Activated B cell treated with CpG ODN at 0.5 μM for 24 hours (primary cell): ENCODE measurements around the gene CCNK. TPM values are rescaled to one million over a fixed set of nuclear protein-coding genes. Genes with fewer than 3 reads are reported as not detected.

Experiments used
- ATAC-seq: fragments of 200-7000 bp; cut with Tn5 transposase; one replicate; pipeline ENCODE4 v1.10.0; 2021; ENCODE audit warnings: low read depth, mild to moderate bottlenecking, moderate library complexity
- CTCF ChIA-PET: fragments of 350-600 bp; sonication (Branson Sonifier 250); formaldehyde crosslinking; loops from one replicate; lab custom pipeline; 2021; ENCODE audit warnings: antibody characterized with exemption; lab: Charles Lee
- POLR2A ChIA-PET: fragments of 350-600 bp; sonication (Branson Sonifier 250); formaldehyde crosslinking; loops from one replicate; lab custom pipeline; 2021; ENCODE audit warnings: antibody characterized with exemption; lab: Charles Lee
- DNase-seq: peaks from one replicate; pipeline ENCODE4 v3.0.0; 2022
- H3K27ac Mint-ChIP-seq: one replicate; pipeline ENCODE4 v1.8.0; 2020; ENCODE audit warnings: mixed read lengths
- H3K27me3 Mint-ChIP-seq: one replicate; pipeline ENCODE4 v1.8.0; 2021; ENCODE audit warnings: mixed read lengths
- H3K36me3 Mint-ChIP-seq: one replicate; pipeline ENCODE4 v1.8.0; 2021; ENCODE audit warnings: low read depth, mixed read lengths
- H3K4me1 Mint-ChIP-seq: one replicate; pipeline ENCODE4 v1.8.0; 2021; ENCODE audit warnings: mixed read lengths
- H3K4me3 Mint-ChIP-seq: one replicate; pipeline ENCODE4 v1.8.0; 2020; ENCODE audit warnings: mild to moderate bottlenecking, mixed read lengths
- H3K9me3 Mint-ChIP-seq: one replicate; pipeline ENCODE4 v1.8.0; 2020; ENCODE audit warnings: mixed read lengths
- intact Hi-C: fragments of 100-400 bp; cut with micrococcal nuclease; formaldehyde crosslinking; loops from one replicate; pipeline ENCODE4 v1.15.1; 2024
- total RNA-seq: library from RNA; stranded (reverse); gene quantifications from 2 replicates; pipeline ENCODE4 v1.2.3, GENCODE V29; 2022
- TF ChIP-seq, protein P1 (sequence below): fragments of 200-600 bp; IDR thresholded peaks from one replicate; pipeline ENCODE4 v1.8.0; 2022; ENCODE audit warnings: antibody characterized with exemption, mild to moderate bottlenecking

Gene CCNK
- total RNA-seq, 1 donor from 2014 or later = 79.2 TPM

DNA sequence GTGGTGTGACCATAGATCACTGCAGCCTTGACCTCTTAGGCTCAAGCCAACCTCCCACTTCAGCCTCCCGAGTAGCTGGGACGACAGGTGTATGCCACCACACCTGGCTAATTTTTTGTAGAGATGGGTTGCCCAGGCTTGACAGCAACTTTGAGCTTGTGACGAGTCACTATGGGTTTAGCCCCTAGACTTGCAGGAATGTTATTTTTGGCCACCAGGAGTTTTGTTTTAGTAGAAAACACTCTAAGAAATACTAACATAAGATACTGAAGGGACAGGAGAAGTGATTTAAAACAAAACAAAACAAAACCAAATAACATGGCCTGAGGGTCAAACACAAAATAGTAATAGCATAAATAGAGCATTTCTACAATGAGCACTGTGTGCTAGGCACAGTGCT lies 27.0 kb upstream of the CCNK start:
- ChIA-PET POLR2A (interaction anchor here (0.5 kb wide), 1 partner anchor 151 kb away, joined by 4 read pairs; no protein-coding TSS in a partner anchor), CTCF (no interaction called here)
- Mint-ChIP-seq H3K27me3 (no peaks in the 10 kb centered on the region), H3K4me1 (no peaks in the 10 kb centered on the region), H3K9me3 (no peaks in the 10 kb centered on the region), H3K27ac (no peak overlapping the region), H3K36me3 (peaks cover 68% of the 10 kb centered on the region), H3K4me3 (no peak overlapping the region)
- no peak for DNase-seq
- intact Hi-C loops = no loop called here
- TF ChIP-seq, protein P1, sequence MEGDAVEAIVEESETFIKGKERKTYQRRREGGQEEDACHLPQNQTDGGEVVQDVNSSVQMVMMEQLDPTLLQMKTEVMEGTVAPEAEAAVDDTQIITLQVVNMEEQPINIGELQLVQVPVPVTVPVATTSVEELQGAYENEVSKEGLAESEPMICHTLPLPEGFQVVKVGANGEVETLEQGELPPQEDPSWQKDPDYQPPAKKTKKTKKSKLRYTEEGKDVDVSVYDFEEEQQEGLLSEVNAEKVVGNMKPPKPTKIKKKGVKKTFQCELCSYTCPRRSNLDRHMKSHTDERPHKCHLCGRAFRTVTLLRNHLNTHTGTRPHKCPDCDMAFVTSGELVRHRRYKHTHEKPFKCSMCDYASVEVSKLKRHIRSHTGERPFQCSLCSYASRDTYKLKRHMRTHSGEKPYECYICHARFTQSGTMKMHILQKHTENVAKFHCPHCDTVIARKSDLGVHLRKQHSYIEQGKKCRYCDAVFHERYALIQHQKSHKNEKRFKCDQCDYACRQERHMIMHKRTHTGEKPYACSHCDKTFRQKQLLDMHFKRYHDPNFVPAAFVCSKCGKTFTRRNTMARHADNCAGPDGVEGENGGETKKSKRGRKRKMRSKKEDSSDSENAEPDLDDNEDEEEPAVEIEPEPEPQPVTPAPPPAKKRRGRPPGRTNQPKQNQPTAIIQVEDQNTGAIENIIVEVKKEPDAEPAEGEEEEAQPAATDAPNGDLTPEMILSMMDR = no peak
- ATAC-seq = no peak

DNA sequence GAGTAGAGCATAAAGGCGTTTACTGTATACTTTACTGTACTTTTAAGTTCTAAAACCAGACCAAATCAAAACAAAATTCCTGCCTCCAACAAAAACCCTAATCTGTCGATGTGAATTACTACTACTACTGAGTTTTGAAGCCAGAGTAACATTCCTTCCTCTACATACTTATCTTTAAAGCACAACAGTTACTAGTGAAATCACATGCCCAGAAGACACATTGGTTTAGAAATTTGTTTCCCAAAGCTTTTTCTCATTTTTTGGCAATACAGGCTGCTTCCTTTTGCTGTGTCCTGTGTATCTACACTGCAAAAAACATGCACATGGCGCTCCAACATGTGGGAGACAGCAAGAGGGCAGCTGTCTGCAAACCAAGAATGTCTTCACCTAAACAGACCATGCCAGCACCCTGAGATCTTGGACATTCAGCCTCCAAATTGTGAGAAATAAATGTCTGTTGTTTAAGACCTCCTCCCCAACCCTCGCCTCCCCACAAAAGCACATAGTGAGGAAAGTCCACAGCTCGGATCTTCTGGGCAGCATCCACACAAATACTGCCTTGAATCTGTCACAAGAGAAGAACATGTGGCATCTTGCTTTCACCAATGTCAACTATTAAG lies 21.6 kb upstream of the CCNK start:
- CTCF ChIA-PET = no interaction called here
- Mint-ChIP-seq H3K27me3 (no peaks in the 10 kb centered on the region), H3K36me3 (peaks cover 72% of the 10 kb centered on the region), H3K9me3 (no peaks in the 10 kb centered on the region), H3K4me1 (peaks cover 7% of the 10 kb centered on the region), H3K4me3 (no peak overlapping the region), H3K27ac (no peak overlapping the region)
- POLR2A ChIA-PET = no interaction called here
- intact Hi-C loops = no loop called here
- ATAC-seq = no peak
- TF ChIP-seq, protein P1 = no peak
- DNase-seq = no peak

- H3K27ac Mint-ChIP-seq = no peak overlapping the region
- H3K36me3 Mint-ChIP-seq = peaks cover 77% of the 10 kb centered on the region
- H3K9me3 Mint-ChIP-seq = no peaks in the 10 kb centered on the region
- H3K4me1 Mint-ChIP-seq = peaks cover 7% of the 10 kb centered on the region
- no peaks in the 10 kb centered on the region for H3K27me3 Mint-ChIP-seq
- no peak overlapping the region for H3K4me3 Mint-ChIP-seq
- DNase-seq (no peak), ATAC-seq (no peak)
- intact Hi-C loops = no loop called here
- CTCF ChIA-PET = no interaction called here
- POLR2A ChIA-PET = no interaction called here
- TF ChIP-seq, protein P1 = no peak
Observed at GRCh38 chr14:99460793-99461192, 20.4 kb upstream of the CCNK start.

DNA sequence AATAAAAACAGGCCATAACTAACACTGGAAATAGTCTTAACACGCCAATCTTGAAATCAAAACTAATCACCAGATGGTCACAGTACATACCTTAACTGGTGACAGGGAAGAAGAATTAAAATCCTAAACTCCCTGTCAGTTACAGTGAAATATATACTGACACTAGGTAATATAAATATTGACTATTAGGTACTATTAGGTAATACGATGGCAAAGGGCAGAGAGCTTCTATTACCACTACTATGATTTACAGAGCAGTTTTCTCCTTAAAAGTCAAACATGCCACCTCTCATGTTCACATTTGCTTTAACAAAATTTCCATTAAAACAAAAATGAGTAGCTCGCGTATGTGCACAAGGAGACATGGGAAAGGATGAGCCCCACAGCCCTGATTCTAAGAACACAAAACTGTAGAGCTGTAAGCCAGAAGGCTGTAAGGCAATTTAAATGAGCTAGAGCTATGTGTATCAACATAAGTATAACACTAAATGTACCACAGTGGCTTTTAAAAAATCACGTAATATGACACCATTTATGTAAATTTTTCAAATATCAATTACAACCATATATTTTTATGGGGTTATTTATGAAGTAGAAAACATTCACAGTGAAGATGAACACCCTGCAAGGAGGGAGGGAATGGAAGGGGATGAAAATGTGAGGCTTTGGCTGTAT lies 19.7 kb upstream of the CCNK start:
- Mint-ChIP-seq H3K4me1 (peaks cover 7% of the 10 kb centered on the region), H3K27me3 (no peaks in the 10 kb centered on the region), H3K4me3 (no peak overlapping the region), H3K27ac (no peak overlapping the region), H3K36me3 (peaks cover 74% of the 10 kb centered on the region), H3K9me3 (no peaks in the 10 kb centered on the region)
- CTCF ChIA-PET = no interaction called here
- POLR2A ChIA-PET = no interaction called here
- ATAC-seq = no peak
- TF ChIP-seq, protein P1 = no peak
- no peak for DNase-seq
- intact Hi-C loops = no loop called here

DNA sequence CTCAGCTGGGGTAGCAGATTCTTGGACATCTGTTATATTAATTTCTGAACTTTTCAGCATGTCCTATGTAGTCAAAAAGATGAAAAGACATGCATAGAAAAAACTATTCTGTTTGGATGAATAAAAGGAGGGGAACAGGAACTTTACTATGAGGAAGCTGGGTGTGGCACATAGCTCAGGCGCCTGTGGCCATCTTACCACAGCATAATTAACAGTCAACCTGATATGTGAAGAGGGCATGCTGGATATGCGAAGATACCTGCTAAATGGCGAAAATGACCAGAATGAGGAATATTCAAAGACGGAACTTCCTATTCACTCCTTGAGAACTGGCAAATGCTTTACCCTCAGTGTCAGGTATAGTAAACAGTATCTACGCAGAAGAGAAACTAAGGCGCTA lies 19.0 kb upstream of the CCNK start:
- intact Hi-C loops = no loop called here

More for the DNA sequence above, 19.0 kb upstream of the CCNK start:
- DNase-seq (no peak), ATAC-seq (no peak)
- Mint-ChIP-seq H3K4me1 (peaks cover 7% of the 10 kb centered on the region), H3K4me3 (no peak overlapping the region), H3K9me3 (no peaks in the 10 kb centered on the region), H3K36me3 (peaks cover 67% of the 10 kb centered on the region), H3K27ac (no peak overlapping the region), H3K27me3 (no peaks in the 10 kb centered on the region)
- POLR2A ChIA-PET = no interaction called here
- TF ChIP-seq, protein P1 = no peak
- CTCF ChIA-PET = no interaction called here
